ENCODE data around the gene UNC13D. TPM values are rescaled to one million over a fixed set of nuclear protein-coding genes. Genes with fewer than 3 reads are reported as not detected.
"Not testable (repeated sequence)": the region's sequence is repeated elsewhere in the genome, so short reads cannot be mapped to it uniquely, and the experiment has no call there.

The UNC13D gene
- polyA plus RNA-seq, 12 donors = 3.1 to 14.7 (median 3.9) TPM; not detected in 1

- DNase-seq = not testable (repeated sequence)
These were observed 7.4 kb upstream of the UNC13D start for GRCh38 chr17:75851693-75851991.

DNA sequence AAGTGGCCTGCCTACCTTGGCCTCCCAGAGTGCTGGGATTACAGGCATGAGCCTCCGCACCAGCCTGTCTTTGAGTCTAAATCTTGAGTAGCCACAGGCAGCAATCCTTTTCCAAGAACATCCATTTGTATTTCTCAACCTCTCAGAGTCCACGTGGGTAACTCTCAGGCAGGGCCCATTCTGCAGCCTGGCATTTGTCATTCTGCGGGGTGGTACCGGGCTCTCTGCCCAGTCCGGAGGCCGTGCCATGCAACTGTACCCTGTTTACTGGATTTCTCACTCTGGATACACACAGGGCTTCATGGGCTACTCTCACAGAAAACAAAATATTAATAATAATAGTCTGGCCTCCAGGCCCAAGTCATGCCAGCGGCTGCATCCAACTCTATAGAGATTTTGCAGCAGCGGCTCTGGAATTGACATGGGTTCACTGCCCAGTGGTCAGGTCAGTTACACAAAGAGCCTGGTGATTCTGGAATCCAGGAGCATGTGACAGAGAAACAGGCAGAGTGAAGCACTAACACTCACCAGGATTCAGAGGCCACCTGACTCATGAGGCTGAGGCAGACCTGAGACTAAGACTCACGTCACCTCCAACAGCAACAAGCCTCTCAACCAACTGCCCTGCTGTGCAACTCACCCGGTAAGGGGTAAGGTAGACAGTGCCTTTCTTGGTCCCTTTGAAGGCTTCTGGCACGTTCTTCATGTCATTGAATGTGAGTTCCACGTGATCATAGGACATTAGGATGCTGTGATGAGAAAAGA, 6.9 kb upstream of the UNC13D start:
- DNase-seq = no peak

DNA sequence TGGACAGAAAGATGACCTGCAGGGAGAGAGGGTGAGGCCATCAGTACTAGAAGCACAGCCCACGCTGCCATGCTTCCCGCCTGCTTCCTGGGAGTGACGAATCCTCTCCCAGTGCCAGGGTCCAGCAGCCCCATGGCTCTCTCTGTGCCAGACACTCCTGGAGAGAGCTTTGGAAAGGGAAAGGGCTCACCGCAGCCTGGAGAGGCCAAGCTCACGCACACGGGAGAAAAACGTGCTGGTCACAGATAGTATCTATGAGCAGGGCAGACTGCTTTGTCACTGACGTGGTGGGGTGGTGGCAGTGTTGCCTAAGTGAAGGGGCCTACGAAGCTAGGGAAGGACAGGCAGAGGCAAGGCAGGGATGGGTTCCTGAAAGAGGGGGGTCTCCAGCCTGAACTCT, 5.5 kb upstream of the UNC13D start:
- DNase-seq = no peak

- DNase-seq = no peak
These were observed 5.1 kb upstream of the UNC13D start for GRCh38 chr17:75849279-75849646.

GRCh38 chr17:75848523-75849278, 4.5 kb upstream of the UNC13D start:
- no peak for DNase-seq

DNA sequence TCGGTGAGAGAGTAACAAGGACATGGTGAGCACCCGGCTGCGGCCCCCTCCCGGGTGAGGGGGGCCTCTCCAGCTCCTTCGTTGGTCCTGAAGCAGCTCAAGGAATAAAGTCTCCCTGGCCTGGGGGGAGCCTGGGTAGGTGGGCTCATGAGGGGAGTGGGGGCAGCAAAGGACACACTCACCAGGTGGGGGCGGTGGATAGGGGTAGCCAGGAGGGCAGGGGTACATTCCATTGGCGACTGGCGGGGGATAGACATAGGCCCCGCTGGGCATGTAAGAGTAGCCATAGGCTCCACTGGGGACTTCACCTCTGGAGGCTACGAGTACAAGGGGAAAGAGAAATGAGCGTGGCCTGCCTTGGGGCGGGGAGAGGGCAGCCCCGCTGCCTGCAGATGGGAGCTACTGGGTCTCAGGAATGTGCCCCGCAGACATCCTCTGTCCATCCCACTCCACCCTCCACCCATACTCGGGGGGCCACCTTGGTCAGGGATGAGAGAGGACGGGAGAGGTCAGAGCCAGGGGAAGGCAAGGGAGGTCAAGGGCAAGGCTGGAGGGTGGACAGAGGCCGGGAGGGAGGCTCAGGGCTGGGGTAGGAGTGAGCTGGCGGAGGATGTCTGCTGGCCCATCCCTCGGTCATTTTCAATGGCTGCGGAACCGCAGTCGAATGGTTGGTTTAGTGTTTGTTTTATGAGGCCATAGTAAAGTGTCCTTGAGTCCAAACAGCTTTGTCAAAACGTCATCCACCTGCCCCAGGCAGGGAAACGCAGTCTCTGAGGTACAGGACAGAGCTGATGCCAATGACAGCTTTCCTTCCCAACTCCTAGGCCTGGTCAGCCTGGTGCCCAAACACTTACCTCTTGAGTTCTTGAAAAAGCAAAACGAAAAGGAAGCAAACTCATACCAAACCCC, 3.7 kb upstream of the UNC13D start:
- DNase-seq = no peak

DNA sequence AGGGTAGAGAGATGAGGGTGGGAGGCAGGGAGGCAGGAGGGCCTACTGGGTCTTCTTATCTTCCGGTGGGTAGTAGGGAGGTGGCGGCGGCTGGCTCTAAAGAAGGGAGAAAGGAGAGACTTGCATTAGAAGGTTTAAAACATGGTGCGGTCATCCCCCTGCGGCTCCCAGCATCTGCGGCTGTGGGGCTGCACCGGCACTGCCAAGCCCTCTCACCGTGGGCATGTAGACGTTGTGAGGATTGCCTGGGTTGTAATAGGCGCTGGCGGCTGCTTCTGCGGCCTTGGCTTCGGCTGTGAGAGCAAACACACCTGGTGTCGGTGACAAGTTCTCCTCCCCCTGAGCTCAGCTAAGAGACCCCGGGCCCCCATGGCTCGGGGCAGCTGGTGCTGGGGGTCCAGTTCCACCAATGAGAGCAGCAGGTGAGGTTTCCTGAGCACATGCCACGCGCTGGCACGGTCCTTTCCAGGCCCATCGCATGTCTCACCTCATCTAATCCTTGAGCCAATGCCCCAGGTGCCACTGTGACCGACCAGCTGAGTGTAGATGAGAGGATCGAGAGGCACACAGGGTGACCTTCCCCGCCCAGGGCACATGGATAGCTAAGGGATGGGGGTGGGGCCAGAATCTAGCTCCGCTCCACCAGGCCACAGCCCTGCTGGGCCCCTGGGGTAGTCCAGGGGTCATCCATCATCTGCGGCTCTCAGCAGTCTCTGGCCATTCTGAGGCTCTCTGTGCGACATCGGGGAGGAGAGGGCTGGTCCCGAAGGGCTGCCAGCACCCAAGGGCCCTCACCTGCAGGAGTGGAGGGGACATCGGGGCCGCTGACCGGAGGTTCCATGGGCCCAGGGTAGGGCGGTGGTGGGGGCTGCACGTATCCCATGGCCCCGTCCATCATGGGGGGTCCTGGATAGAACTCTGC, 2.7 kb upstream of the UNC13D start:
- DNase-seq = no peak

DNA sequence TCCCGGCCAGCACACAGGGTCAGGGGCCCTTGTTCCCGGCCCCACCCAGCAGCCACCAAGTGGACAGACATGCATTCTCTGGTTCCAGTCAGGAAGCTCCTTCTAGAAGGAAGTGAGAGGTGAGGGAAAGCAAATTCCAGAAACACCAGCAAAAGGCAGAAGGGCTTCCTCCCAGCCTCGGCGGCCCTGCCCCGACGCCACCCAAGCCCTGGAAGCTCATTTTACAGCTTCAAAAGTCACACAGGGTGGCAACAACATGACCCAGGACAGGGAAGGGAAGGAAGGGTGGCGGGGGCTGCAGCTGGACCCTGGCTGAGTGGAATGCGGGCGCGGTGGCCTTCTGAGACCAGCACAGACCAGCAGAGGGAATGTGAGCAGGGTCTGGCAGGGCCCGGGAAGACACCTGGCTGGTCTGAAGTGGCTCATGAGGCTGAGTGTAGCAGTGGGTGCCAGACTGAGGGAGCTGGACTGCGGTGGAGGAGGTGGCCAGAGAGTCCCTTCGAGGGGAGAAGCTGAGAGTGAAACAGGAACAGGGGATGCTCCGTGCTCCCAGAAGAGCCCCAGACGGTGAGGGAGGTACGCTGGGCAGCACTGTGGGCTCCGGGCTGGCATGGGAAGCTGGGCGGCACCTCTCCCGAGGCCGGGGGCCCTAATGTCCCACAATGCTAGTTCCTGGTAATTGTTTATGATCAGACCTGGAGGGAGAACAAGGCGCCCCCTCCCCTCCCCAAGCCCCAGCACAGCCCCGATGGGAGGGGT, 1.9 kb upstream of the UNC13D start:
- DNase-seq = no peak

DNA sequence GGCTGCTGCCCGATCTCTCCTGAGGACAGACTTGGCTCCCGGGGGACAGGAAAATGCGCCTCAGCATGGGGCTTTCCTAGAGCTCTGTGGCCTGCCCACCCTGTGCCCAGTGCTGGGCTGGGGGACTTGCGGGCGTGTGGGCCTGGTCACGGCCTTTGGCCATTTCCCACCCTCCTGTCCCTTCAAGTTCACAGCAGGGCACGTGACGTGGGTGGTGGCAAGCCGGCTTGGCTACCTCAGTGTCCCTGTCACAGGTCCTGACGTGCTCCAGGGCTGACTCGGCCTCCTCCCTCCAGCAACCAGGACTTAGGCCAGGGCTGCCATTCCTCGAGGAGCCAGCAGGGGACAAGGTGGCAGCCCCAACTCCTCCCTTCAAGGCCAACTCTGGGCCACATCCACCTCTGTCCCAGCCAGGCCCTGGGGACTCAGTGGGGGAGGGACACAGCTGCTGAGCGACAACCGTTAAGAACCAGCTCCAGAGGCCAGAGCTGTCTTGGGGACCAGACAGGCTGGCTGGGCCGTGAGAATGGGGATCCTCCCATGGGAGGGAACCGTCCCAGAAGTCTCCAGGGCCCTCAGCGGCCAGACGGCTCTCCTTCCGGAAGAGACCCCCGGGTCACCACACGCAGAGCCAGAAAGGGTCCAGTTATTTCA, 981 bp upstream of the UNC13D start:
- DNase-seq = no peak

- DNase-seq = no peak
These were observed 390 bp upstream of the UNC13D start for GRCh38 chr17:75844530-75845057.

GRCh38 chr17:75842963-75843576, 1.1 kb downstream of the UNC13D start:
- no peak for DNase-seq

- no peak for DNase-seq
These were observed 1.8 kb downstream of the UNC13D start for GRCh38 chr17:75842411-75842810.

DNA sequence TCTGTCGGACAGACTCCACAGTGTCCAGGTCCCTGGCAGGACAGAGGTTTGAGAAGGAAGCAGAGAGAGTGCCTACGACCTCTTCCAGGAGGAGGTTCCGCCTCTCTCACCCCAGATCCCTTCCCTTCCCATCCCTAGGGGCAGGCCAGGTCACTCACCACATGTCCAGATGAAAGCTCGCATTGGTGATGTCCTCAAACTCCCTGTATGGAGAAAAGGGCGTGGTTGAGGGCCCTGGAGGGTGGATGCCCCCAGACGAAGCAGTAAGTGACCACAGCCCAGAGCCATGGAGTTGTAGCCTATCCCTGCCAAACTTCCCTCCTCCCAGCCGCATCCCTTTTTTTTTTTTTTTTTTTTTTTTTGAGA, 3.4 kb downstream of the UNC13D start:
- DNase-seq = no peak

- no peak for DNase-seq
These were observed 4.0 kb downstream of the UNC13D start for GRCh38 chr17:75839942-75840798.

GRCh38 chr17:75838410-75838809, 5.8 kb downstream of the UNC13D start:
- no peak for DNase-seq

GRCh38 chr17:75837899-75838298, 6.3 kb downstream of the UNC13D start:
- no peak for DNase-seq

DNA sequence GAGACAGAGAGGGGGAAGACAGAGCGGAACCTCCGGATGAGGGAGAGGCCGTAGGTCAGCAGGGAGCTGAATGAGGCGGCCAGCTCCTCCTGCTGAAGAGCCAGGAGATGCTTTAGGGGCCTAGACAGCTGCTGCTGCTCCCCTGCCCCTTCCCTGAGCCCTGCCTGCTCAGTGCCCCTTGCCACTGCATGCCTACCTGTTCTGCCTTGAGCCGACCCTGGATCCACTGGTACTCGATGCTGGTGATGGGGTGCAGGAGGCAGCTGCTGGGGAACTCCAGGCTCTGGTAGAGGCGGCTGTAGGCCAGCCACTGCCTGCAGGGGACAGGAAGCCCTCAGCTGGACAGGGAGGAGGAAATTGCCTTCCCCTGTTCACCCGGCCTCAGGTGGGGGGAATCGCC, 7.6 kb downstream of the UNC13D start:
- DNase-seq = no peak

DNA sequence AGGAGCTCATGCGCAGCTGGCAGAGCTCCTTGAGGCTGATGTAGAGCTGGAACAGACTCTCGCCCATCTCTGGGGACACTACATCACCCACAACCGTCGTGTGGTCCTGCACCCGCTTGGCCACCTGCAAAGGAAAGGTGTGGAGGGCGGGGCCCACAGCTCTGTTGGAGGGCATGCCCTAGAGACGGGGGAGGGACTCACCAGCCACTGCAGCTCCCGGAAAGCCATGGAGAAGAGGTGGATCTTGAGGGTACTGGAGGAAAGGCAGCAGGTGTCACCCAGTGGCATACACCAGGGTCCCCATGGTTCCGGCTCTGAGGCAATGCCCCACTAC, 8.6 kb downstream of the UNC13D start:
- no peak for DNase-seq
